Right lobe of liver (tissue), 6 donors: ENCODE results near the gene RGPD5. TPM values are rescaled to one million over a fixed set of nuclear protein-coding genes. Genes with fewer than 3 reads are reported as not detected.
"Not testable (repeated sequence)": the region's sequence is repeated elsewhere in the genome, so short reads cannot be mapped to it uniquely, and the experiment has no call there.

Source experiments
- ATAC-seq, 4 donors: fragments of 200-7000 bp; cut with Tn5 transposase; one replicate each; pipeline ENCODE4 v1.9.1; 2020; ENCODE audit warnings: mild to moderate bottlenecking in 4 of 4, moderate library complexity in 4 of 4
- DNase-seq, 3 donors: peaks; one replicate each; pipeline ENCODE4 v3.0.0-alpha.2; 2020
- H3K27ac ChIP-seq, 3 donors: fragments of 200-600 bp; one replicate each; pipeline ENCODE4 v1.8.0; 2022
- H3K27me3 ChIP-seq, 2 donors: fragments of 200-600 bp; one replicate each; pipeline ENCODE4 v1.8.0; 2022
- H3K36me3 ChIP-seq, 4 donors: fragments of 200-600 bp; sonication (generic) in 1 of 4; one replicate each; pipeline versions ENCODE4 v1.5.1 to v1.8.0; 2017 to 2022; ENCODE audit warnings: control low read depth in 1 of 4
- H3K4me1 ChIP-seq, 4 donors: fragments of 200-600 bp; sonication (generic) in 1 of 4; one replicate each; pipeline versions ENCODE4 v1.5.1 to v1.8.0; 2017 to 2022; ENCODE audit warnings: control low read depth in 1 of 4
- H3K4me3 ChIP-seq, 3 donors: fragments of 200-600 bp; one replicate each; pipeline ENCODE4 v1.8.0; 2022
- H3K9me3 ChIP-seq, 4 donors: fragments of 200-600 bp; sonication (generic) in 1 of 4; one replicate each; pipeline versions ENCODE4 v1.5.1 to v1.8.0; 2017 to 2022; ENCODE audit warnings: control low read depth in 1 of 4
- WGBS: methylation state at CpG from one replicate; pipeline ENCODE4 v1.1.6; 2018; ENCODE audit warnings: low coverage, low lambda C conversion rate; ENCODE audit not compliant: insufficient coverage; ENCODE audit errors: missing lambda C conversion rate; 5-methylcytosine and 5-hydroxymethylcytosine counted together
- intact Hi-C, 2 donors: fragments of 100-400 bp; cut with DNase I; formaldehyde crosslinking; loops; one replicate each; pipeline versions ENCODE4 v1.11.2 to v1.14.1; 2022
- total RNA-seq, 6 experiments: library from RNA; depleted of rRNA in 2 of 6; stranded (reverse); fragments of >200 nt in 2 of 6; fragmentation: NEBNext Ultra II Directional in 3 of 6; extraction: Animal tissue kit (Norgen Biotek cat#: 25700) in 3 of 6; gene quantifications; one replicate each; pipeline versions ENCODE4 v1.1.0 to v1.2.4, GENCODE V29; 2016 to 2023
- donor health status: DM: no; HTN: yes; CAD: no.
- donor health status: DM: no; HTN: no; CAD: no.
- donor health status: DM: no; HTN: no; CAD: no.
- donor health status: DM: no; HTN: yes; CAD: no.
- donor health status: DM: no; HTN: yes; CAD: no.

Gene RGPD5
- total RNA-seq, 6 experiments from 2014 or later = 7.1 to 25.9 (median 18.4) TPM

DNA sequence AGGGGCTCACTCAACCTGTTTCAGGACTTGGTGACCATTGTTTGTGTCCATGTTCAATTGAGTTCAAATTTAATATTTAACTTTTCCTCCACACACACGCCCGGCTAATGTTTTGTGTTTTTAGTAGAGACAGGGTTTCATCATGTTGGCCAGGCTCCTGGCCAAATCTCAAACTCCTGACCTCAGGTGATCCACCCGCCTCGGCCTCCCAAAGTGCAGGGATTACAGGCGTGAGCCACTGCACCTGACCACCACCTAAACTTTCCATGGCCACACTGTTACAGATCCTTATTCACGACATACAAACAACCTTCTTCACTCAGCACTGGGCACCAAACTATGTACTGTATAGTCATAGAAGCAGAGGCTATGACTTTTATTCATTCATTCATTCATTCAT lies 100.0 kb downstream of the RGPD5 start:
- H3K9me3 ChIP-seq, H3K4me3 ChIP-seq, intact Hi-C loops, H3K36me3 ChIP-seq, DNase-seq, H3K27me3 ChIP-seq, H3K27ac ChIP-seq, H3K4me1 ChIP-seq: not testable (repeated sequence)
- peak; percentile 74 to 88 (median 86) for ATAC-seq
- no CpG with 5 or more reads among the region's 6 CpGs for WGBS

DNA sequence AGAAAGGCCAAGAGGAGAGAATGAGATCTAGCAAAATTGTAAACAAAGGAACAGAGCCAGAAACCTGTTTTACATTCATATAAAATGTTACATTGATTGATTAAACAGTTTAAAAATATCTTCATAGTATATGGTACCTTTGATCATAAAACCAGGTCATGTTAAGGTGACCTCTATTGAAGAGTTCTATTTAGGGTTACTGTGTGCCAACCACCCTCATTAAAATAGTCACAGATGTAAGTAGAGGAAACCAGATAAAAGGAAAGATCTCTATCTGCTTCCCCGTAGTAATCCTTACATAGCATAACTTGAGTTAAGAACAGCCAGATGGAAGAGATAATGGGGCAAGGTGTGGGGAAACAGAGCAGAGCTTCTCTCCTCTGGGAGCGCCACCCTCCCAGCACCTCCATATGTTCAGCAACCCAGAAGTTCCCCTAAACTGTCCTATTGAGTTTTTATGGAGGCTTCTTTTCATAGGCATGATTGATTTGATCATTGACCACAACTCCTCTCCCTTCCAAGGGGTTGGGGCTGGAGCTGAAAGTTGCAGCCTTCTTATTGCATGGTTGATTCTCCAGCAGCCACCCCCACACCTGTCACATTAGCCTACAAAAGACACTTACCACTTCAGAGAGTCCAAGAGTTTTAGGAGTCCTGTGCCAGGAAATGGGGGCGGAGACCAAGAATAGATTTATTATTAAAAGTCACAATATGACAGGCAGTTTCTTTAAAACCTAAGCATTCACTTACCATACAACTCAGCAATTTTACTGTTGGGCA lies 101.2 kb downstream of the RGPD5 start:
- intact Hi-C loops, H3K36me3 ChIP-seq, ATAC-seq, DNase-seq, H3K4me3 ChIP-seq, H3K4me1 ChIP-seq, H3K27me3 ChIP-seq, H3K27ac ChIP-seq, H3K9me3 ChIP-seq: not testable (repeated sequence)
- WGBS = no CpG with 5 or more reads among the region's 3 CpGs

DNA sequence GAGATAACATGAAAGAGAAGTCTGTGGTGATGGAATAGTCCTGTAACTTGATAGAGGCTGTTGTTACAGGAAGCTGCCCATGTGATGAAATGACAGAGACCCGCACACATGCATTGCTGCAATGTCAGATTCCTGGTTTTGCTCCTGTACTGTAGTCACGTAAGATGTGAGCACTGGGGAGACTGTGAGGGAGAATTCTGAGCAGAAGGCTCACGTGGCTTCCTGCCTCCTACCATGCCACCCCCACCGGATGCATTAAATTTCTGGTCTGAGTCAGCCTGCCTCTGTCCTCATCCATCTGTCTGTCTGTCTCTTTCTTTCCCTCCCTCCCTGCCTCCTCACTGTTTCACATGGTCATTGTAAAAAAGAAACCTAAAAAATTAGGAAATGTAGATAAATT lies 102.1 kb downstream of the RGPD5 start:
- DNase-seq, H3K4me3 ChIP-seq, H3K36me3 ChIP-seq, intact Hi-C loops, H3K27ac ChIP-seq, H3K4me1 ChIP-seq, H3K9me3 ChIP-seq, H3K27me3 ChIP-seq: not testable (repeated sequence)
- ATAC-seq = peak in 2 of 4 donors; percentile 17 to 47
- WGBS = no CpG with 5 or more reads among the region's 4 CpGs

DNA sequence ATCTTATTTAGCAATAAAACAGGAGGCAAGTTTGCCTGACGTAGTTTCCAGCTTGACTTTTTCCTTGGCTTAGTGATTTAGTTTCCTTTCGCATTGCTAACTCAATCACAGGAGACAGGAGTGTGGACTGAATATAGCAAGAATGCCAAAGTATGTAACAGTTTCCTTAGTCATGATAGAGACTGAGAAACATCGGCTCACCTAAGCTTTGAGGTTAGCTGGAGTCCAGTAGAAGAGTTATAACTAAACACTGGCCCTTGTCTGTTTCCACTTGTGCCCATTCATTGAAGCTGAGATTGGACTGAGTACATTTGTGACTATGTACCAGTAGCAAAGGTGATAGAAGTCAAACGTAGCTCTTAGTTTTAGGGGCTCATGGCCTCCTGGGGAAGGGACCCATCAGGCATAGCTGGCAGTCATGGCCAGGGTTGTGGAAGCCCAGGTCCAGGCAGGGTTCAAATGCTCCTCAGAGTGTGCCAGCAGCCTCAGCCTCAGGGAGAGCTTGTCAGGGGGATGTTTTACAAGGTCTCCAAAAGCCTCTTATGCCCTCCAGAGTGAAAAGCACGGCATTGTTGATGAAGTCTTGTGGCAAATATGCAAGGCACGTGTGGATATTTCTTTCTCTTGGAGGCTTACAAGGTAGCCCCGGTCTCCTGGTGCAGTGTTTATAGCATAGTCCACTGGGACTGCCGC lies 103.8 kb downstream of the RGPD5 start:
- H3K9me3 ChIP-seq, intact Hi-C loops, H3K4me1 ChIP-seq, ATAC-seq, H3K4me3 ChIP-seq, DNase-seq, H3K36me3 ChIP-seq, H3K27me3 ChIP-seq, H3K27ac ChIP-seq: not testable (repeated sequence)
- no CpG with 5 or more reads among the region's 8 CpGs for WGBS

DNA sequence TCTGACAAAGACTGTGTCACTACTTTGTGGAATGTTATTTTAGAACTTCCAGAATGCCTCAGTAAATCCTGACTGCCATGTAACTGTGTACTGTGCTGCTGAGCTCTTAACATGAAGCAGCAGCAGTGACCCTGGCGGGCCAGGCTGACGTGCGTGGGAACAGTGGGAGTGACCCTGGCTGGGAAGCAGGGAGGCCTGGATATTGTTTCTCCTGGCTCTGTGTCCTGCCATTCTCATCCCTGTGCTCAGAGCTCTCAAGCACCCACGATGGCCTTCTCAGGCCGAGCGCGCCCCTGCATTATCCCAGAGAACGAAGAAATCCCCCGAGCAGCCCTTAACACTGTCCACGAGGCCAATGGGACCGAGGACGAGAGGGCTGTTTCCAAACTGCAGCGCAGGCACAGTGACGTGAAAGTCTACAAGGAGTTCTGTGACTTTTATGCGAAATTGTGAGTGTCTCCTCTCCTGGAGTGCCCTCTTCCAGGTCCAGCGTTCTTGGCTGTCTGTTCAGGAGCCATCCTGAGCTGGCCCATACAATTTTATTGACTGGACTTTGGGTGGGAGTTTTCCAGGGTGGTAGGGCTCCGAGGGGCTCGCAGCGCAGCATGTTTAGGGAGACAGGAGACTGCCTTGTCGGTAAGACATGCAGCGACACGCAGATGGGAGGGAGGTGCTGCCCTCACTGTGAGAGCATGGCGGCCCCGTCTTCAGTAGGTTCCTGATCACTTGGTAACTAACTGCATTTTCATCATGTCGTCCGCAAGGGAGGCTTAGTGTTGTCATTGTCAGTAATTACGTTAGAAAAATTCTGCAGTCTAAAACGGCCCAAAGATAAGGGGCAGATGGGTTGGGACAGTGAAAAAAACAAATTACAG lies 104.6 kb downstream of the RGPD5 start, which contains the start of gene LIMS3:
LIMS3 (plus strand) TSS at position 227 of the 875 bp plus-strand sequence; CDS start at position 268, 41 bp downstream.
- H3K27me3 ChIP-seq, intact Hi-C loops, H3K4me1 ChIP-seq, H3K9me3 ChIP-seq, H3K36me3 ChIP-seq, H3K4me3 ChIP-seq, DNase-seq, H3K27ac ChIP-seq: not testable (repeated sequence)
- peak in 3 of 4 donors; percentile 12 to 19 (median 15) for ATAC-seq
- no CpG with 5 or more reads among the region's 28 CpGs for WGBS

DNA sequence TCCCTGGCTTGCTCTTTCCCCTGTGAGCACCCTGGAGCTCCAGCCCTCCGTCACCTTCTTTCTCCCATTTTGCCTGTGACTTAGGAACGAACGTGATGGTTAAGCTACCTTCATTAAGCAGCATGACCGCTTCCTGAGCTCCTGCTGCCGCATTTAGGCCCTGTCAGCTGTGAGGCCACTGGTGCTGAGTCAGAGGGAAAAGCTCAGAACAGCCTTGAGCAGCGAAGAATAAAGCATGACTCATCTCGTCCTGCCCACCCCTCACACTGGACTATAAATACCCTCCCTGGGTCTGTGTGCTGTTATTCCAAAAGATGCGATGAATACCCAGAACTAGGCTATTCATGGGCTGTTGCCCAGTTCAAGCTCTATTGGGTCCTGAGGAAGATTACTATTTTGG lies 111.7 kb downstream of the RGPD5 start:
- ATAC-seq = peak; percentile 11 to 87 (median 54)
- no CpG with 5 or more reads among the region's 8 CpGs for WGBS

More for the DNA sequence above, 111.7 kb downstream of the RGPD5 start:
- H3K4me1 ChIP-seq, H3K27me3 ChIP-seq, H3K9me3 ChIP-seq, DNase-seq, H3K4me3 ChIP-seq, H3K27ac ChIP-seq, intact Hi-C loops, H3K36me3 ChIP-seq: not testable (repeated sequence)

Other genes with a start within 250 kb of the RGPD5 start
- 10 to 100 TPM; 34.6 to 52.8 (median 40.8) TPM for gene SEPTIN10, start 180.3 kb upstream of the RGPD5 start, total RNA-seq
- gene SOWAHC, start 179.9 kb upstream of the RGPD5 start, total RNA-seq = 10 to 100 TPM; 13.0 to 55.1 (median 34.4) TPM
- 1 to 10 TPM in 1 of 6 experiments, under 1 TPM in 3, not detected in 2; 0.22 to 1.0 (median 0.34) TPM for gene LIMS3, start 104.4 kb downstream of the RGPD5 start, total RNA-seq